Effector memory CD8-positive, alpha-beta T cell (primary cell): ENCODE measurements around the gene KIF7.

Source experiments
- ATAC-seq: fragments of 150-1000 bp; cut with Tn5 transposase; replicated peaks from 2 replicates; pipeline ENCODE4 v1.10.0; 2021; ENCODE audit warnings: mild to moderate bottlenecking, moderate library complexity
- DNase-seq, 3 experiments: peaks; one replicate each; pipeline ENCODE4 v3.0.0; 2021
- H3K27ac Mint-ChIP-seq, 2 donors: one replicate each; pipeline ENCODE4 v1.8.0; 2022; ENCODE audit warnings: mild to moderate bottlenecking in 2 of 2, mixed read lengths in 2 of 2, moderate library complexity in 2 of 2
- H3K27me3 Mint-ChIP-seq, 2 donors: one replicate each; pipeline ENCODE4 v1.8.0; 2022; ENCODE audit warnings: mixed read lengths in 2 of 2
- H3K36me3 Mint-ChIP-seq: one replicate; pipeline ENCODE4 v1.8.0; 2022; ENCODE audit warnings: mild to moderate bottlenecking, moderate library complexity, mixed read lengths; ENCODE audit not compliant: insufficient read depth
- H3K4me1 Mint-ChIP-seq, 2 donors: one replicate each; pipeline ENCODE4 v1.8.0; 2022; ENCODE audit warnings: low read depth in 2 of 2, mixed read lengths in 2 of 2
- H3K4me3 Mint-ChIP-seq, 2 donors: one replicate each; pipeline ENCODE4 v1.8.0; 2022; ENCODE audit warnings: mild to moderate bottlenecking in 2 of 2, mixed read lengths in 2 of 2, moderate library complexity in 2 of 2
- H3K9me3 Mint-ChIP-seq, 2 donors: one replicate each; pipeline ENCODE4 v1.8.0; 2022; ENCODE audit warnings: mixed read lengths in 2 of 2

The KIF7 gene

GRCh38 chr15:89630974-89631901, 24.0 kb downstream of the KIF7 start:
- Mint-ChIP-seq H3K27me3 (peaks cover 0 to 31% of the 10 kb centered on the region in 2 donors), H3K4me3 (no peak overlapping the region), H3K36me3 (peaks cover 3% of the 10 kb centered on the region), H3K27ac (no peak overlapping the region), H3K4me1 (no peaks in the 10 kb centered on the region), H3K9me3 (no peaks in the 10 kb centered on the region)
- ATAC-seq (no peak), DNase-seq (no peak)

- no peak for ATAC-seq
Observed at GRCh38 chr15:89630260-89630659, 25.0 kb downstream of the KIF7 start.

DNA sequence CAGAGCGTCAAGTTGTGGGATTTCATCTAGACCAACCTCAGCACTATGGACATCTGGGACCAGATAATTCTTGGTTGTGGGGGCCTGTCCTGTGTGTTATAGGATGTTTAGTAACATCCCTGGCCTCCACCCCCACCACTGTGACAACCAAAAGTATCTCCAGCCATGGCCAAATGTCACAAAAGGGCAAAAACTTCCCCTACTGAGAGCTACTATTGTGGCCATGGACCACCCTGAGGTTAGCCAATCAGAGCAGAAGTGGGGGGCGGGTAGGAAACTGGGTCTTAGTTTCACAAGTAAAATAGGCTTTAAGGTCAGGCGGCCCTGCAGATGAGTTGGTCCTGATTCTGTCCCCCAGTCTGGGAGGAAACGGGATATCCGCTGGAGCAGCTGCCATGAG, 25.4 kb downstream of the KIF7 start:
- no peak for DNase-seq
- peaks cover 0 to 31% of the 10 kb centered on the region in 2 donors for H3K27me3 Mint-ChIP-seq
- H3K4me1 Mint-ChIP-seq = no peaks in the 10 kb centered on the region
- no peaks in the 10 kb centered on the region for H3K9me3 Mint-ChIP-seq
- ATAC-seq = no peak
- H3K4me3 Mint-ChIP-seq = no peak overlapping the region
- no peak overlapping the region for H3K27ac Mint-ChIP-seq
- peaks cover 3% of the 10 kb centered on the region for H3K36me3 Mint-ChIP-seq

More at GRCh38 chr15:89630260-89630659, 25.0 kb downstream of the KIF7 start:
- Mint-ChIP-seq H3K4me3 (no peak overlapping the region), H3K9me3 (no peaks in the 10 kb centered on the region), H3K27me3 (peaks cover 0 to 31% of the 10 kb centered on the region in 2 donors), H3K4me1 (no peaks in the 10 kb centered on the region), H3K36me3 (peaks cover 3% of the 10 kb centered on the region), H3K27ac (no peak overlapping the region)
- DNase-seq = no peak

DNA sequence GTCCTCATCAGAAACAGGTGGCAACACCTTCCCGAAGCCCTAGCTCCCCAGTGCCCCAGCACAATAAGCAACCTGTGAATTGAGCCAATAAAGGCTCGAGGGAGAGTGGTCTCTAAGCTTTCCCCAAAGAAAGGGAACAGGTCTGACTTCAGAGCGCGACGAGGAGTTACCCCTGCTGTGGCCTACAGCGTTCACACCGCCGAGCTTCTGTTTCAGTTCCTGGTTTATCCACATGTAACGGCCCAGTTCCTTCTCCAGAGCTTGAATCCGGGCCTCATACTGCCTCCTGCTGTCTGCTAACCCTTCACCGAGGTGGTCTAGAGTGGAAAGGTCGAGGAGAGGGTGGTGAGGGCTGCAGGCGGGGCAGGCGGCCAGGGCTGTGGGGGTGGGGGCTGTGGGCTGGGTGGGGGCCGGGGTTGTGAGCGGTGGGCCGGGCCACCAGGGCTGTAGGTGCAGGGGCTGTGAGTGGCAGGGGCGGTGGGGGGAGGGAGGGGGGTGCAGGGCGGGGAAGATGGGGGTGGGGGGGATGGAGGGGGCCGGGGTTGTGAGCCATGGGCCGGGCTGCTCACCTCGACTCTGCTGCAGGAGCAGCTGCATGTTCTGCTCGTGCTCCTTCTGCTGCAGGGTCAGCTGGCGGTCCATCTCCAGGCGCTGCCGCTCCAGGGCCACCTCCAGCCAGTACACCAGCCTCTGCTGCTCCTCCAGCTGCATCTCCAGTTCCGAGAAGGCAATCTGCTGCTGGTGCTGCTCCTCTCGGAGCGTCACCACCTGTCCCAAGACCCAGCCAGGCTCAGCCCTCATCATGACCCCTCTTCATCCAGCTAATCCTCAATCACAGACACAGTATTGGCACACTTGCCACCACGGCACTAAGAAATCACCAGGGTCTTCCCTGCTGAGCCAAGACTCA, 26.2 kb downstream of the KIF7 start:
- Mint-ChIP-seq H3K27me3 (peaks cover 0 to 27% of the 10 kb centered on the region in 2 donors), H3K4me3 (no peak overlapping the region), H3K36me3 (peaks cover 3% of the 10 kb centered on the region), H3K4me1 (no peaks in the 10 kb centered on the region), H3K27ac (no peak overlapping the region), H3K9me3 (no peaks in the 10 kb centered on the region)
- ATAC-seq = no peak
- no peak for DNase-seq

DNA sequence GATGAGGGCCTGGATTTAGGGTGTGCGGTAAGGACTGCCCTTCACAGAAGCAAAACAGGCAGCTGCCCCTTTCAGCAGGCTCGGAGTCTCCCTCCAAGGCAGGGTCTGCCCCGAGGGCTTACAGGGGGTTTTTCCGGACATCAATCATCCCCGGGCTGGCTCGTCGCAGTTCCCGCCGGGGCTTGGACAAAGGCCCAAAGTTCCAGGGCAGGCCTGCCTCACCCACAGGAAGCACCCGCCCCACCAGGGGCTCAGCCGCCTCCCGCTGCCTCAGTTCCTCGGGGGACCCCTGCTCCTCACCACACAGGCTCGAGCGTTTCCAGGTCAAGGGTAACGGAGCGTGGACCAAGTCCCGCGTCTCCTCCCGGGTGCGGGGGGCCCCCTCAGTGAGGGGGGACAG, 27.0 kb downstream of the KIF7 start:
- peaks cover 0 to 20% of the 10 kb centered on the region in 2 donors for H3K27me3 Mint-ChIP-seq
- peaks cover 3% of the 10 kb centered on the region for H3K36me3 Mint-ChIP-seq
- no peak overlapping the region for H3K4me3 Mint-ChIP-seq
- DNase-seq (no peak), ATAC-seq (no peak)
- no peaks in the 10 kb centered on the region for H3K4me1 Mint-ChIP-seq
- H3K27ac Mint-ChIP-seq = no peak overlapping the region
- no peaks in the 10 kb centered on the region for H3K9me3 Mint-ChIP-seq

DNA sequence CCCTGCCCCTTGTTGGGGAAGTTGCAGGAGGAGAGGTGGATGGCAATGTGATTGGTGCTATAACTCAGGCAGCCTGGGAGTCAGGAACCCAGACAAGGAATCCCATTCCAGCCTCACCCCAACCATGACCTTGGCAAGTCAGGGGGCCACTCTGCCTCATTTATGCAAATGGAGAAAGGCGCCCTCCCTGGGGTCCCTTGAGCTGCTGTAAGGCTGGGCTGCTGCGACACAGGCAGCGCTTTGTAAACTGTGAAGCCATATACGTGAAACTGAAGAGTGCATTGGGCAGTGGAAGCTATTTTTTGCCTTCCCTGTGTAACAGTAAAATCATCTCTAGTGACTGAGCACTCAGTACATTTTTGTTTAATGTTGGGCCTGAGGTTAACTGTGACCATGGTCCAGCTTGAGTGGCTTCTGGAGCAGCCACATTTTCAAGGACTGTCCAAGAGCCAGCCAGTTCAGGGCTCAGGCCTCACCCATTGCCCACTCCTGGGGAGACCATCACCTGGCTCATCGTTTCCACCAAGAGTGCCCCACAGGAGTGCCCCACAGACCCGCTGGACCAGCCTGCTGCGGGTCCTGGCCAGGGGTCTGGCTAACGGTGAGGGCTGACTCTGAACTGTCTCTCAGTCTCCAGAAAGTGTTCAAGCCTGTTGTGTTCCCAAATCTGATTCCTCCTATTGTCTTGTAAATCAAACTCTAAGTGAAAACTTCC, 27.9 kb downstream of the KIF7 start:
- Mint-ChIP-seq H3K27me3 (peaks cover 0 to 11% of the 10 kb centered on the region in 2 donors), H3K27ac (no peak overlapping the region), H3K9me3 (no peaks in the 10 kb centered on the region), H3K4me3 (no peak overlapping the region), H3K4me1 (no peaks in the 10 kb centered on the region), H3K36me3 (peaks cover 3% of the 10 kb centered on the region)
- DNase-seq (no peak), ATAC-seq (no peak)

DNA sequence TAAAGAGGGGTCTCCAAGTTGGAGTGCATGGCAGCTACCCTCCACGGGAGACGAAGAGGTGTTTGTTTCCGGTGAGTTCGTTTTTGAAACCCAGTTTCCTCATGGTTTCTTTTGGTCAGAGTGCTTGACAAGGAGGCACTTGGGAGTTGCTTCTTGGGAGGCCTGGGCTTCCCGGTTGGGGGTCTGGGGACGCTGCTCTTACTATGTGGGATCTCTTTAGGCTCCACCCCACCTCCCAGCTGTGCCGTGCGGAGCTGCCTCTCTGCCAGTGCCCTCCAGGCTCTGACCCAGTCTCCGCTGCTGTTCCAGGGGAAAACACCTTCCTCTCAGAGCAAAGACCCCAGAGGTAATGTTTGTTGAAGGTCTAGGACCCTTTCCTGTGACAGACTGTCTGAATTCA, 29.6 kb downstream of the KIF7 start:
- peaks cover 3% of the 10 kb centered on the region for H3K36me3 Mint-ChIP-seq
- H3K9me3 Mint-ChIP-seq = no peaks in the 10 kb centered on the region
- peak overlapping the region in 1 of 2 donors; percentile 63 for H3K27ac Mint-ChIP-seq
- ATAC-seq (no peak), DNase-seq (no peak)
- no peak overlapping the region for H3K4me3 Mint-ChIP-seq
- no peaks in the 10 kb centered on the region for H3K27me3 Mint-ChIP-seq
- H3K4me1 Mint-ChIP-seq = no peaks in the 10 kb centered on the region

DNA sequence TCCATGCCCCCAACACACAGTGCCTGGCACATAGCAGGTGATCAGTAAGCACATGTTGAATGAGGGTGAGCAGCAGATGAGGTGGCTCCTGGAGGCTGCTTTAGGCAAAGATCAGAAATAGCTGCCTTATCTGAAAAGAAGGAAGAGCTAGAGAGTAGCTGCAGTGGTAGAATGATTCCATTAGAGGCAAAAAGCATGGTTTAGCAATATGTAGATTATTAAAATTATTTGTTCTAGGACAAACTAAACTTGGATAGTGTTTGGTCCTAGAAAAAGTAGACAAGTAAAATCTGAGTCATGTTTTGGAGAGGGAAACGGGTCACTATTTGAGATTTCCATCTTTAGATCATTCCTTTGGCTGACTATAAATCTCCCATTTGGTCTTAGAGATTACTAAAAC, 32.1 kb downstream of the KIF7 start:
- Mint-ChIP-seq H3K27me3 (no peaks in the 10 kb centered on the region), H3K9me3 (no peaks in the 10 kb centered on the region), H3K4me3 (no peak overlapping the region), H3K27ac (no peak overlapping the region), H3K36me3 (no peaks in the 10 kb centered on the region), H3K4me1 (no peaks in the 10 kb centered on the region)
- ATAC-seq (no peak), DNase-seq (no peak)

GRCh38 chr15:89621547-89621946, 33.7 kb downstream of the KIF7 start:
- DNase-seq = no peak
- no peak overlapping the region for H3K27ac Mint-ChIP-seq
- no peaks in the 10 kb centered on the region for H3K4me1 Mint-ChIP-seq
- no peaks in the 10 kb centered on the region for H3K9me3 Mint-ChIP-seq
- ATAC-seq = no peak
- H3K4me3 Mint-ChIP-seq = no peak overlapping the region
- no peaks in the 10 kb centered on the region for H3K27me3 Mint-ChIP-seq
- H3K36me3 Mint-ChIP-seq = no peaks in the 10 kb centered on the region

- Mint-ChIP-seq H3K36me3 (no peaks in the 10 kb centered on the region), H3K9me3 (peaks cover 4 to 10% of the 10 kb centered on the region in 2 donors), H3K27me3 (no peaks in the 10 kb centered on the region), H3K4me3 (no peak overlapping the region), H3K4me1 (no peaks in the 10 kb centered on the region), H3K27ac (no peak overlapping the region)
- ATAC-seq (no peak), DNase-seq (no peak)
Observed at GRCh38 chr15:89616228-89616627, 39.0 kb downstream of the KIF7 start.

- H3K4me3 Mint-ChIP-seq = no peak overlapping the region
- no peaks in the 10 kb centered on the region for H3K36me3 Mint-ChIP-seq
- no peak overlapping the region for H3K27ac Mint-ChIP-seq
- no peaks in the 10 kb centered on the region for H3K4me1 Mint-ChIP-seq
- H3K9me3 Mint-ChIP-seq = peaks cover 4 to 10% of the 10 kb centered on the region in 2 donors
- H3K27me3 Mint-ChIP-seq = no peaks in the 10 kb centered on the region
- DNase-seq (no peak), ATAC-seq (no peak)
Observed at GRCh38 chr15:89615135-89615534, 40.1 kb downstream of the KIF7 start.

DNA sequence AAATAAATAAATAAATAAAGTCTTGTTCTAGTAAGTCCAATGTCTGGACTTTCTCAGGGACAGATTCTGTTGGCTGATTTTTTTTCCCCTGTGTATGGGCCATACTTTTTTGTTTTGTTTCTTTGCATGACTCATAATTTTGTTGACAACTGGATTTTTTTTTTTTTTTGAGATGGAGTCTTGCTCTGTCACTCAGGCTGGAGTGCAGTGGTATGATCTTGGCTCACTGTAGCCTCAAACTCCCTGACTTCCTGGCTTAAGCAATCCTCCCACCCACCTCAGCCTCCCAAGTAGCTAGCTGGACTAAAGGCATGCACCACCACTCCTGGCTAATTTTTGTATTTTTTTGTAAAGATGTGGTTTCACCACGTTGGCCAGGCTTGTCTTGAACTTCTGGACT, 41.1 kb downstream of the KIF7 start:
- no peaks in the 10 kb centered on the region for H3K36me3 Mint-ChIP-seq
- H3K9me3 Mint-ChIP-seq = peaks cover 4 to 10% of the 10 kb centered on the region in 2 donors
- DNase-seq (no peak), ATAC-seq (no peak)
- H3K4me3 Mint-ChIP-seq = no peak overlapping the region
- no peaks in the 10 kb centered on the region for H3K27me3 Mint-ChIP-seq
- H3K4me1 Mint-ChIP-seq = no peaks in the 10 kb centered on the region
- no peak overlapping the region for H3K27ac Mint-ChIP-seq

DNA sequence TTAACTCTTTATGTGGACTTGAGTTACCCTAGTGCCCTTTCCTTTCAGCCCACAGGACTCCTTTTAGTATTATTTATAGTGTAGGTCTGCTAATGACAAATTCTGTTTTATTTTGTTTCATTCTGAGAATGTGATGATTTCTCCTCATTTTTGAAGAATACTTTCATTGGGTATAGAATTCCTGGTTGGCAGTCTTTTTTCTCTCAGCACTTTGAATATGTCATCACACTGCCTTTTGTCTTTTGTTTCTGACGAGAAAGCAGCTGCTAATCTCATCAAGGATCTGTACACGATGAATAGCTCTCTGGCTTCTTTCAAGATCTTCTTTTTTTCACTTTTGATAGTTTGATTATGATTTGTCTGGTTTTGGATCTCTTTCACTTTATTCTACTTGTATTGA, 42.2 kb downstream of the KIF7 start:
- H3K27me3 Mint-ChIP-seq = no peaks in the 10 kb centered on the region
- DNase-seq (no peak), ATAC-seq (no peak)
- H3K4me3 Mint-ChIP-seq = no peak overlapping the region
- H3K27ac Mint-ChIP-seq = no peak overlapping the region
- peaks cover 4 to 10% of the 10 kb centered on the region in 2 donors for H3K9me3 Mint-ChIP-seq
- H3K36me3 Mint-ChIP-seq = no peaks in the 10 kb centered on the region
- H3K4me1 Mint-ChIP-seq = no peaks in the 10 kb centered on the region
